HL-60 (cell line): ENCODE results near the gene CACUL1.

Experiments used
- DNase-seq, 2 experiments: peaks; one replicate each; pipeline ENCODE4 v3.0.0-alpha.2; 2010 to 2020; ENCODE audit warnings: low read depth in 1 of 2, low spot score in 1 of 2
- H3K27ac ChIP-seq: fragments of 250-450 bp; sonication (Bioruptor Pico); replicated peaks from 2 replicates; pipeline ENCODE4 v1.5.1; 2020; ENCODE audit warnings: mild to moderate bottlenecking, moderate library complexity
- H3K27me3 ChIP-seq: fragments of 250-450 bp; sonication (Bioruptor Pico); 2 replicates; pipeline ENCODE4 v1.5.1; 2021; ENCODE audit warnings: mild to moderate bottlenecking, moderate library complexity; ENCODE audit not compliant: insufficient read depth, poor library complexity, severe bottlenecking
- H3K4me3 ChIP-seq: replicated peaks from 2 replicates; pipeline ENCODE4 v1.5.1; 2011; ENCODE audit warnings: mild to moderate bottlenecking, control low read depth, low read length; ENCODE audit not compliant: insufficient read depth
- CTCF ChIP-seq: IDR thresholded peaks from one replicate; pipeline ENCODE4 v1.5.1; 2011; ENCODE audit warnings: low read length, control low read depth, inconsistent platforms; ENCODE audit not compliant: insufficient read depth
- GABPA ChIP-seq: IDR thresholded peaks from 2 replicates; pipeline ENCODE4 v1.6.1; 2012; ENCODE audit warnings: low read depth
- POLR2AphosphoS5 ChIP-seq: IDR thresholded peaks from 2 replicates; pipeline ENCODE4 v1.6.1; 2012; ENCODE audit warnings: low read depth
- REST ChIP-seq: IDR thresholded peaks from 2 replicates; pipeline ENCODE4 v1.6.1; 2012; ENCODE audit warnings: low read depth; ENCODE audit not compliant: insufficient replicate concordance
- SPI1 ChIP-seq: IDR thresholded peaks from 2 replicates; pipeline ENCODE4 v1.6.1; 2012; ENCODE audit warnings: low read depth, mild to moderate bottlenecking, borderline replicate concordance

The CACUL1 gene

DNA sequence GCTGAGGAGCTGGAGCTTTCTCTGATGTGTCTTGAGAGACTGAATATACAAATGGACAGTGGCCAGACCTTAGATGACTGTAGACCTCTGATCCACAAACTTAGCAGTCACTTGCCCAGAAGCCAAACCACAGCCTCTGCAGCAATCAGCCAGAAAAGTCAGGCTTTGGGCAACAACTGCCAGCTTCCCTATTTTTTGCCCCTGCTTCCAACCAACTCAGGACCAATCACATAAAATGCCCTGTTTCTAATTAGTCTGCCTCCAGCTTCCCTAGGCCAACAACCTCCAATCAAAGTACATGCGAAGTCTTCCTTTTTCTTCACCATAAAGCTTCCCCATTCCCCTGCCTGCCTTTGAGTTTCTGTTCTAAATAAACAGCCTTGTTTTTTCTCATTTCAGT, 37.8 kb upstream of the CACUL1 start:
- H3K27me3 ChIP-seq, result no peaks in the 10 kb centered on the region
- H3K27ac ChIP-seq, result peak overlapping the region; percentile 36; the same call in 1 of the 2 replicates
- no peak overlapping the region for H3K4me3 ChIP-seq
- DNase-seq, result peak; percentile 10 to 89
- TF ChIP-seq GABPA (no peak), REST (no peak), SPI1 (peak; percentile 75; the same call in 1 of the 2 replicates), POLR2AphosphoS5 (no peak)

DNA sequence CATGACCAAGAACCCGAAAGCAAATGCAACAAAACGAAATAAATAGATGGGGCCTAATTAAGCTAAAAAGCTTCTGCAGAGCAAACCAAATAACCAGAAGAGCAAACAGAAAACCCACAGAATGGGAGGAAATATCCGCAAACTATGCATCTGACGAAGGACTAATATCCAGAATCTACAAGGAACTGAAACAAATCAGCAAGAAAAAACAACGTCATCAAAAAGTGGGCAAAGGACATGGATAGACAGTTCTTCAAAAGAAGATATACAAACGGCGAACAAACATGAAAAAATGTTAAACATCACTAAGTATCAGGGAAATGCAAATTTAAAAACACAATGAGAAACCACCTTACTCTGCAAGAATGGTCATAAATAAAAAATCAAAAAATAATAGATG, 35.3 kb upstream of the CACUL1 start:
- H3K27ac ChIP-seq, result no peak overlapping the region
- no peak overlapping the region for H3K4me3 ChIP-seq
- no peak for DNase-seq
- TF ChIP-seq CTCF, result no peak
- TF ChIP-seq SPI1, result no peak
- TF ChIP-seq REST, result no peak
- no peak for TF ChIP-seq GABPA
- no peak for TF ChIP-seq POLR2AphosphoS5
- no peaks in the 10 kb centered on the region for H3K27me3 ChIP-seq

- no peak overlapping the region for H3K4me3 ChIP-seq
- no peaks in the 10 kb centered on the region for H3K27me3 ChIP-seq
- no peak overlapping the region for H3K27ac ChIP-seq
Measured at GRCh38 chr10:118785551-118785950, 30.8 kb upstream of the CACUL1 start.

More at GRCh38 chr10:118785551-118785950, 30.8 kb upstream of the CACUL1 start:
- TF ChIP-seq CTCF, result no peak
- TF ChIP-seq SPI1, result no peak
- no peak for TF ChIP-seq POLR2AphosphoS5
- TF ChIP-seq REST, result no peak
- no peak for TF ChIP-seq GABPA
- DNase-seq, result no peak
